ENCODE measurements around the gene EEF1G. TPM values are rescaled to one million over a fixed set of nuclear protein-coding genes. Genes with fewer than 3 reads are reported as not detected.

EEF1G gene, protein sequence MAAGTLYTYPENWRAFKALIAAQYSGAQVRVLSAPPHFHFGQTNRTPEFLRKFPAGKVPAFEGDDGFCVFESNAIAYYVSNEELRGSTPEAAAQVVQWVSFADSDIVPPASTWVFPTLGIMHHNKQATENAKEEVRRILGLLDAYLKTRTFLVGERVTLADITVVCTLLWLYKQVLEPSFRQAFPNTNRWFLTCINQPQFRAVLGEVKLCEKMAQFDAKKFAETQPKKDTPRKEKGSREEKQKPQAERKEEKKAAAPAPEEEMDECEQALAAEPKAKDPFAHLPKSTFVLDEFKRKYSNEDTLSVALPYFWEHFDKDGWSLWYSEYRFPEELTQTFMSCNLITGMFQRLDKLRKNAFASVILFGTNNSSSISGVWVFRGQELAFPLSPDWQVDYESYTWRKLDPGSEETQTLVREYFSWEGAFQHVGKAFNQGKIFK
- 1,400 TPM for total RNA-seq

DNA sequence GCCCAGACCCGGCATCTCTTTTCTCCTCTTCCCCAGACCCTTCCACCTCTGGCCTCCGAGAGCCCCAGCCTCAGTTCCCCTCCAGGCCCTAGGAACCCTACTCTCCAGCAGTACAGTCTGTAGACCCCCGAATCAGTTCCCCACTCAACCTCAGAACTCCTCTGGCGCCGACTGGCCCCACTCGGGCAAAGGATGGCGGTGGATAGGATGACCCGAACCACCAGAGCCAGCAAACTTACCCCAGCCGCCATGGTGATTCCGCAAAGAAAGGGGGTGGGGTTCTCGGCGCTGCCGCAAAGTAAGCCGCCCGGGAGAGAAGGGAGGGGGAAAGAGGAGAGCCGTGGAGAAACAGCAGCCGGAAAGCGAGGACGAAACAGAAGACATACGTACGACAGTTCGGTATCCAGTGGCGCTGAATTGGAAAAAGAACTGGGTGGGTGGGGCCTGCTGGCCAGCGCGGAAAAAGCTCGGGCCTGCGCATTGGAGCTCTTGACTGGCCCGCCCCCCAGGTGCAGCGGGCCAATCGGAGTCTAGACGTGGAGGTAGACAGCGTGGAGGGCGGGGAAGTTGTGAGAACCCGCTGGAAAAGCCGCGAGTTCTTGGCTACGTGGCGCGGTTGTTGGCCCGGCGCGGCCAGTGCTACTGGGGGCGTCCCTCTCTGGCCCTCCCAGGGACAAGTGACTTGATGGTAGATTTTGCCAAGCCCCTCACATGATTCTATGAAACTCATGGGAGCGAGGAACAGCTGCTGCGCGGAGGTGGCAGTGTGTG lies at the start of gene EEF1G:
Gene EEF1G, minus strand, starts transcription at position 300 of the 771 bp plus-strand sequence. Its CDS starts 49 bp downstream, at position 251.

DNA sequence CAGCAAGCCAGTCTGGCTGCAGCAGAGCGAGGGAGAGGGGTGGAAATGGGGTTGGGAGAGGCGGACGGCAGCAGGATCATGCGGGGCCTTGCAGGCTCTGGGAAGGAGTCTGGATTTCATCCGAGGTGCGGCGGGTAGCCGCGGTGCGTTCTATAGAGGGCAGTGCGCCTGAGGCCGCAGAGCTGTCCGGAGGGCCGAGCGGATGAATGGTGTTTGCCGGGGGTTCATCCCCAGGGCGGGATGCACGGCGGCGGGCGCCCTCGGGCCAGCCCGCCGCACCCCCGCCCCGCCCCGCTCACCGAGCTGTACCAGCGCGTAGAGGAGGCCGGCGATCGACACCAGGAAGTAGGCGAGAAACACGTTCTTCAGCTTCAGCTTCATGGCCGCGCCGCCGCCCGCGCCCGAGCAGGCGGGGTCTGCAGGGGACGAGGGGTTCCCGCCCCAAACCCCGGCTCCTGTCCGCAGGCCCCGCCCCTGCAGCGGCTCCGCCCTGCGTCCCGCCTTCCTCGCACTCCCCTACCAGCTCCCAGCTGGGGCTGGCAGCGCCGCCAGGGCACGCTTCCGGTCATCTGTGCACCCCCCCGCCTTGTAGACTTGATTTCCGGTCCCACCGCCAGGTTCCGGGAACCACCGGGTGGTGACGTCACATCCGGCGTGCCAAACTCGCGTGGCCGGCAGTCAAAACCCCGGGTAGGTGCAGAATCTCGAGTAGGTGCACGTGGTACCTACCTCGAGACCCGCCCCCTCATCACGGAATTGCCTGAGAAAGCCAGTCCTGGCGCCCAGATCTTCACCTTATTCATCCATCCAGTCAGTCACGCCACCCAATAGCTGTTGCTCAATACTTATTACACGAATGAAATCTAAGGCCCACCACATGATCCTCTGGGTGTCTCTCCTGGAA lies 48.1 kb upstream of the EEF1G start, which contains the start of gene B3GAT3:
Gene B3GAT3, minus strand, starts transcription at position 420 of the 904 bp plus-strand sequence. Its CDS starts 39 bp downstream, at position 381.

DNA sequence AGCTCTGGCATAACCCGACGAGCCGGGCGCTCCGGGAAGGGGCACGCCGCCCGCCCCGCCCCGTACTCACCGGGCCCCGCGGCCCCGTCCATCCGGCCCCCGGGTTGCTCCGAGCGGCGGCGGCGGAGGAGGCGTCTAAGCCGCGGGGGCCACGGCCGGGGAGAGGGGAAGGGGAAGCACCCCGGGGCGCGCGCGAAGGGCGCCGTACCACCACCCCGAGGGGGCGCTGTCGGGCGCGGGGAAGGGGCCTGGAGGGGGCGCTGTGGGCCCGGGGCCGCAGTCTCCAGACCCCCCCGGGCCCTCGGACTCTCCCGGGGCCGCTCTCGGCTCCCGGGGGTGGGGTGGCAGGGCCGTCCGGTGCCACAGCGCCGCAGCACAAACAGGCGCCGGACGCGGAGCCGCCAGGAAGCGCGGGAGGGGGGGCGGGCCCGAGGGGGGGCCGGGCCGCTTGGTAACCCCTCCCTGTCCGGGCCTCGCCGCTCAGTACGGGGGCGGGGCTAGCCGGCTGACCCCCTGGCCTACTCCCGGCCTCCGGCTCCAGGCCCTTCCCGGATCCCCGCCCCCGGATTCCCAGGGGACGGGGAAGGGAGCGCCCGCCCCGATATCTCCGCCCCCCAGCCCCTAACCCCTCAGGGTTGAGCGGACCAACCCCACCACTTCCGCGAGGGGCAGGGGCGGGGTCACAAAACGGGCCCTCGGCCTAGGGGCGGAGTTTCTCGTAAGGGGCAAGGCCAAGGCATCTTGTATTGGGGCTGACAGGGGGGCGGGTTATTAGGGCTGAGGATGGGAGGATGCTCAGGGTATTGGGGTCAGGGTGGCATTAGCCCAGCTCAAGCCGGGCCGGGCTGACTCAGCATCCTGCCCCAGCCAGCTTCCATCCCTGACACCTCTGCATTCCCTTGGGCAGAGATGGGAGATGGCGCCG lies 38.9 kb upstream of the EEF1G start, which contains the start of the genes EML3 and ROM1:
Gene EML3, minus strand, starts transcription at position 410 of the 925 bp plus-strand sequence. Its CDS starts 318 bp downstream, at position 92.
Gene ROM1, plus strand, starts transcription at position 892 of the 925 bp plus-strand sequence. Its CDS starts 25 bp downstream, at position 917.

DNA sequence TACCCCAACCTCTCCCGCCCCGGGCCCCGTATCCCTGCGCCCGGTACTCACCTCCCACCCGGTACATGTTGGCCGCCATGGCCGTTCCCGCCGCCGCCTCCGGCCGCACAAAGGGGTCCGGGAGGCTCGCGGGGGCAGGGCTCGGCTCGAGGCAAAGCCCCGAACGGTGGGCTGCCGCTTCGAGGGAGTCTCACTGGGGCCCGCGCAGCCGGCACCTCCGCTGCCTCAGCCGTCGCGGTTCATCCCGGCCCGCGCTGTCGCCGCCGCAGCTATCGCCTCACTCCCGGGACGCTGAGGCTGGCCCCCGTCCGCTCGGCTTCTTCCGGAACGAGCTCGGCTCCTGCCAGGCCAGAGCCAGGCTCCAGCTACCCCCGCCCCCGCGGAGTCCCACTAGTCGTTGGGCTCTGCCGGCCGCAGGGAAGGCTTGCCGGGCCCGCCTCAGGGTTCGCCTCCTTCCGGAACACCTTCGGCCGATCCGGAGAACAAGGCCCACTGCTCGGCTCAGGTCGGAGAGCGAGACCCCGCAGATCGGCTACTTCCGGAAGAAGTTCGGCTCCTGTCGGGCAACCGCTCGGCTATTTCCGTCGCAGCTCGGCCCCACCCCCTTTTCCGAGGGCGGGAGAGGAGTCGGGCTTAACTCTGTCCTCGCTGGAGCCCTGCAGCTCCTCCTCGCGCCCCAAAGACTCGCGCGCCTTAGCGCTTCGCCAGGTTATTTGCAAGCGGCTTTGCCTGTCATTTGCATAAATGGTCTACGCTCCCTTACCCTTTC lies 27.9 kb upstream of the EEF1G start, which contains the start of gene MTA2:
Gene MTA2, minus strand, starts transcription at position 494 of the 769 bp plus-strand sequence. Its CDS starts 415 bp downstream, at position 79.

DNA sequence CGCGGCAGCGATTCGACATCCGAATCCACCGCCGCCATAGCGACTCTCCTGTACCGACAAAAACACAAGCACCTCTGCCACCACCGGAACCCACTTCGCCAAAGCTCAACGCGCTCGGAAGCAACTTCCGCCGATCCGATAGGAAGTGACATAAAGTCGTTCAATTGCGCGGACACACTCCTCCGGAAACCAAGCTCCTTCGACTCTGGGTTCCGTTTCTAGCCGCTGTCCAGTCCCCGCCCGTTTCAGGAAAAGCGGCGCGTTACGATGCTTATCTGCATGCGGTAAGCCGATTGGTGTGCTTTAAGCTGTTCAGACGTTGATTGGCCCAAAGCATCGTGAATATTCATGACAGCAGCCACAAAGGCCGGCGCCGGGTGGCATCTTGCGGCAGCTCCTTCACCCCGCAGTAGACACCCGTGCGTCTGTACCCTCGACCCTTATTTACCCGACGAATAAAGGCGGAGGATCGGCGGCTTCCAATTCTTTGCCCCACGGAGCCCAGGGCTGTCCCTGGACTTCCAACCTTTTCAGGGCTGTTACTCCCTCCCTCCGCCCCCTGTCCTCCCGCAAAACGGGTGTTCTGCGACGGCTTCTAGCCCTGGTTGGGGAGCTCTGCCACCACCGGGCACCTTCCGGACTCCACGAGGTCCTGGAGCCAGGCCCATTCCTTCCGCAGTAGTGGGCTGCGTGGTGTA lies 17.9 kb upstream of the EEF1G start, which contains the start of gene TUT1:
Gene TUT1, minus strand, starts transcription at position 76 of the 698 bp plus-strand sequence. Its CDS starts 38 bp downstream, at position 38.

DNA sequence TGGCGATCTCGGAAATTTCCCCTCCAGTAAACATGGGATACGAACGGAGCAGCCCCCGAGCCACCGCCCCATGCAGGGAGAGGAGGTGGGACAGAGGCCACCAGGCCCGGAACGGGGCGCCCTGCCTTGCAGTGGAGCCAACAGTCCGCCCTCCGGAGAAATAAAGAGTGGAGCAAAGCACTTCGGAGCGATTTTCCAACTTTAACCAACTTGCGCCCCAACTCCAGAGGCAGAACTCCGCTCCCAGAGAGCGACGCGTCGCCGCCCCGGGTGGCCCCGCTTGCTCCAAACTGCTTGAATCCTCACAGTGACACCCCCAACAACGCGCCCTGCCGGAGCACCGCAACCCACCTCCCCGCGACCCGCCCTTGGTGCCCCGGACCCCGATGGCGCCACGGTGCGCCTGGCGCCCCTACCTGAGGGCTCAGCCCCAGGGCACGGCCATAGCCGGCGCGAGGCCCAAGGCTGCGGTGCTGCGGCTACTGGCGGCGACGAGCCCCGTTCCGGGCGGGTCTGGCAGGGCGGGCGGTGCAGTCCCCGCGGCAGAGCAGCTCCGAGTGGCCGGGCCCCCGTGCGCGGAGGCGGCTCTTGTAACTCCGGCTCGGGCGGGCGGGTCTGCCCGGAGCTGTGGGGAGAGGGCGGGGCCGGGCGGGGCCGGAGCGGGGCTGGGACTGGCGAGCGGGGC lies 27.3 kb downstream of the EEF1G start, which contains the start of gene AHNAK:
Gene AHNAK, minus strand, starts transcription at position 563 of the 685 bp plus-strand sequence. CDS start 10,708 bp downstream, outside the sequence.

Other genes with a start within 250 kb of the EEF1G start
- 17.8 TPM for gene ASRGL1, start 236.4 kb downstream of the EEF1G start, total RNA-seq
- not detected for gene SCGB1A1, start 154.9 kb downstream of the EEF1G start, total RNA-seq
- 410 TPM for gene AHNAK, start 27.1 kb downstream of the EEF1G start, total RNA-seq
- 13.4 TPM for gene TUT1, start 17.6 kb upstream of the EEF1G start, total RNA-seq
- 81.5 TPM for gene MTA2, start 28.0 kb upstream of the EEF1G start, total RNA-seq
- gene EML3, start 38.9 kb upstream of the EEF1G start, total RNA-seq: 43.8 TPM
- gene ROM1, start 39.4 kb upstream of the EEF1G start, total RNA-seq: 86.4 TPM
- 36.8 TPM for gene B3GAT3, start 48.1 kb upstream of the EEF1G start, total RNA-seq
- gene GANAB, start 72.7 kb upstream of the EEF1G start, total RNA-seq: 175 TPM
- 22.4 TPM for gene INTS5, start 79.4 kb upstream of the EEF1G start, total RNA-seq
- gene C11orf98, start 91.3 kb upstream of the EEF1G start, total RNA-seq: 29.7 TPM
- gene CSKMT, start 91.4 kb upstream of the EEF1G start, total RNA-seq: 4.7 TPM
- 6.5 TPM for gene UQCC3, start 97.8 kb upstream of the EEF1G start, total RNA-seq
- gene LBHD1, start 98.4 kb upstream of the EEF1G start, total RNA-seq: 6.0 TPM
- gene UBXN1, start 105.2 kb upstream of the EEF1G start, total RNA-seq: 88.9 TPM
- 12.4 TPM for gene LRRN4CL, start 115.6 kb upstream of the EEF1G start, total RNA-seq
- 44.1 TPM for gene BSCL2, start 133.5 kb upstream of the EEF1G start, total RNA-seq
- 3.0 TPM for gene GNG3, start 133.8 kb upstream of the EEF1G start, total RNA-seq
- gene HNRNPUL2, start 153.6 kb upstream of the EEF1G start, total RNA-seq: 27.4 TPM
- 19.2 TPM for gene TTC9C, start 154.6 kb upstream of the EEF1G start, total RNA-seq
- 15.2 TPM for gene ZBTB3, start 180.3 kb upstream of the EEF1G start, total RNA-seq
- 58.8 TPM for gene POLR2G, start 187.7 kb upstream of the EEF1G start, total RNA-seq
- 20.5 TPM for gene TAF6L, start 197.5 kb upstream of the EEF1G start, total RNA-seq
- 20.0 TPM for gene TMEM179B, start 213.5 kb upstream of the EEF1G start, total RNA-seq
- gene TMEM223, start 218.1 kb upstream of the EEF1G start, total RNA-seq: 19.8 TPM
- gene NXF1, start 231.5 kb upstream of the EEF1G start, total RNA-seq: 67.8 TPM